Measurements from ENCODE around the gene CCDC198.

- no peak for TF ChIP-seq CTCF (conservative IDR thresholded peaks at IDR 0.05; ENCODE audit: low read depth, low read length)
- TF ChIP-seq EZH2phosphoT487 (IDR thresholded peaks at IDR 0.05; ENCODE audit: borderline replicate concordance, low read length), result no peak
- TF ChIP-seq EZH2 (IDR thresholded peaks at IDR 0.05; ENCODE audit: low read length, unreplicated experiment), result no peak
Observed at GRCh38 chr14:57530571-57530970, 36.9 kb upstream of the CCDC198 start.

Measured in PC-3 (cell line).